ENCODE measurements around the gene SLC6A8. TPM values are rescaled to one million over a fixed set of nuclear protein-coding genes. Genes with fewer than 3 reads are reported as not detected.
"Not testable (repeated sequence)": the region's sequence is repeated elsewhere in the genome, so short reads cannot be mapped to it uniquely, and the experiment has no call there.

Gene SLC6A8
- polyA plus RNA-seq, 1 experiment: 6.9 TPM

DNA sequence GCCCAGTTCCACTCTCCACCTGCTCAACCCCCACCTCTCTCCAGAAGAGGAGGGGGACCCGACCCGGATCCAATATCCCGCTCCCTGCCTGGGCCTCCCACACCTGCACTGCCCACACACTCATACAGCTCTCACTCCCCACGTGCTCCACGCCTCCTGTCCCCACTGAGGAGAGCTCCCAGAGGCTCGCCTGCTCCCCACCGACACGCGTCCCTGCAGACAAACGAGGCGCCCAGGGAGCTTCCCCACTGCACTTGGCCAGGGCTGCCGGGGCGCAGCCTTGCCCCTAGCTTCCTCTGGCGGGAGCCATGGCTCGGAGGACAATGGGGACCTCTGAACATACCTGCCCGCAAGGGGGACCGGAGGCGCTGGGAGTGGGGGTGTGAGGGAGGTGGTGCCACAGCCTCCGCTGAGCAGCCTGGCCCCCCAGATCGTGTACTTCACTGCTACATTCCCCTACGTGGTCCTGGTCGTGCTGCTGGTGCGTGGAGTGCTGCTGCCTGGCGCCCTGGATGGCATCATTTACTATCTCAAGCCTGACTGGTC is 5.0 kb downstream of the SLC6A8 start:
- TF ChIP-seq, protein P1, sequence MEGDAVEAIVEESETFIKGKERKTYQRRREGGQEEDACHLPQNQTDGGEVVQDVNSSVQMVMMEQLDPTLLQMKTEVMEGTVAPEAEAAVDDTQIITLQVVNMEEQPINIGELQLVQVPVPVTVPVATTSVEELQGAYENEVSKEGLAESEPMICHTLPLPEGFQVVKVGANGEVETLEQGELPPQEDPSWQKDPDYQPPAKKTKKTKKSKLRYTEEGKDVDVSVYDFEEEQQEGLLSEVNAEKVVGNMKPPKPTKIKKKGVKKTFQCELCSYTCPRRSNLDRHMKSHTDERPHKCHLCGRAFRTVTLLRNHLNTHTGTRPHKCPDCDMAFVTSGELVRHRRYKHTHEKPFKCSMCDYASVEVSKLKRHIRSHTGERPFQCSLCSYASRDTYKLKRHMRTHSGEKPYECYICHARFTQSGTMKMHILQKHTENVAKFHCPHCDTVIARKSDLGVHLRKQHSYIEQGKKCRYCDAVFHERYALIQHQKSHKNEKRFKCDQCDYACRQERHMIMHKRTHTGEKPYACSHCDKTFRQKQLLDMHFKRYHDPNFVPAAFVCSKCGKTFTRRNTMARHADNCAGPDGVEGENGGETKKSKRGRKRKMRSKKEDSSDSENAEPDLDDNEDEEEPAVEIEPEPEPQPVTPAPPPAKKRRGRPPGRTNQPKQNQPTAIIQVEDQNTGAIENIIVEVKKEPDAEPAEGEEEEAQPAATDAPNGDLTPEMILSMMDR (IDR thresholded peaks at IDR 0.05; ENCODE audit: low read depth, low read length): no peak
- no peak overlapping the region for H3K27ac ChIP-seq (ENCODE audit: low read depth, low read length)
- ChIA-PET CTCF (no interaction called here), POLR2A (no interaction called here)
- no peak for DNase-seq (ENCODE audit: low read depth, low spot score)
- no peaks in the 10 kb centered on the region for H3K9me3 ChIP-seq (ENCODE audit: control insufficient read depth, insufficient read depth, low read length)
- no peaks in the 10 kb centered on the region for H3K27me3 ChIP-seq (ENCODE audit: control insufficient read depth, insufficient read depth, low read length)
- no peak overlapping the region for H3K4me3 ChIP-seq (ENCODE audit: low read depth, low read length)

DNA sequence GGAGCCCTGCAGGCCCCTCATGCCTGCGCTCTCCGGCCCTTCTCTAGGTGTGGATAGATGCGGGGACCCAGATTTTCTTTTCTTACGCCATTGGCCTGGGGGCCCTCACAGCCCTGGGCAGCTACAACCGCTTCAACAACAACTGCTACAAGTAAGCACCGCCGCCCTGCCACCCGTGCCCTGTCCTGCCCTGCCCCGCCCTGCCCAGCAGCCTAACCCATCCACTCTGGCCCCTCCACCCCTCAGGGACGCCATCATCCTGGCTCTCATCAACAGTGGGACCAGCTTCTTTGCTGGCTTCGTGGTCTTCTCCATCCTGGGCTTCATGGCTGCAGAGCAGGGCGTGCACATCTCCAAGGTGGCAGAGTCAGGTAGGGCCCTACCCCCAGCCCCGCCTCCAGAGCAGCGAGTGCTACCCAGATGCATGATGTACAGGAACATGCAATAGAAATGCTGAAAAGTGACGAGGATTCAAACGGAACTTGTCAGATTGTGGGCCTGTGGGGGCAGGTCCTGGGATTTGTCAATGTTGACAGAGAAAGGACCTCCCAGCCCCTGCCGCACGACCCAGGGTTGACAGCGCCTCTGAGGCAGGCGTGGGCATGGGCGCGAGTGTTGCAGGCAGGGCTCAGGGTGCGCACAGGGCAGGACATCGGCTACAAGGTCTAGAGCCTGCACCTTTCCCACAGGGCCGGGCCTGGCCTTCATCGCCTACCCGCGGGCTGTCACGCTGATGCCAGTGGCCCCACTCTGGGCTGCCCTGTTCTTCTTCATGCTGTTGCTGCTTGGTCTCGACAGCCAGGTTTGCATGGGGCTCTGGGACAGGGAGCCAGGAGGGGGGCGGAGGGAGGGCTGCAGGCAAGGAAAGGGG is 5.7 kb downstream of the SLC6A8 start:
- DNase-seq (ENCODE audit: low read depth, low spot score): no peak
- ChIA-PET POLR2A (no interaction called here), CTCF (no interaction called here)
- TF ChIP-seq, protein P1 (IDR thresholded peaks at IDR 0.05; ENCODE audit: low read depth, low read length): no peak
- Histone ChIP-seq H3K27ac (ENCODE audit: low read depth, low read length) (no peak overlapping the region), H3K27me3 (ENCODE audit: control insufficient read depth, insufficient read depth, low read length) (no peaks in the 10 kb centered on the region), H3K9me3 (ENCODE audit: control insufficient read depth, insufficient read depth, low read length) (no peaks in the 10 kb centered on the region), H3K4me3 (ENCODE audit: low read depth, low read length) (no peak overlapping the region)

DNA sequence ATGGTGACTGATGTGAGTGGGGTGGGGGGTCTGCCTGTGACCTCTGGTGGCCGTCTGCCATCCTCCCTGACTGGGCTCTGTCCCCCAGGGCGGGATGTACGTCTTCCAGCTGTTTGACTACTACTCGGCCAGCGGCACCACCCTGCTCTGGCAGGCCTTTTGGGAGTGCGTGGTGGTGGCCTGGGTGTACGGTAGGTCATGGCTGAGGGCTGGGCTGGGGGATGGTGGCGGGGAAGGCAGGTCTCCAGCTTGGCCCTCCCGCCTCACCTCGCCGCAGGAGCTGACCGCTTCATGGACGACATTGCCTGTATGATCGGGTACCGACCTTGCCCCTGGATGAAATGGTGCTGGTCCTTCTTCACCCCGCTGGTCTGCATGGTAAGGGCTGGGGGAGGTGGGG is 6.5 kb downstream of the SLC6A8 start:
- CTCF ChIA-PET: not testable (repeated sequence)

DNA sequence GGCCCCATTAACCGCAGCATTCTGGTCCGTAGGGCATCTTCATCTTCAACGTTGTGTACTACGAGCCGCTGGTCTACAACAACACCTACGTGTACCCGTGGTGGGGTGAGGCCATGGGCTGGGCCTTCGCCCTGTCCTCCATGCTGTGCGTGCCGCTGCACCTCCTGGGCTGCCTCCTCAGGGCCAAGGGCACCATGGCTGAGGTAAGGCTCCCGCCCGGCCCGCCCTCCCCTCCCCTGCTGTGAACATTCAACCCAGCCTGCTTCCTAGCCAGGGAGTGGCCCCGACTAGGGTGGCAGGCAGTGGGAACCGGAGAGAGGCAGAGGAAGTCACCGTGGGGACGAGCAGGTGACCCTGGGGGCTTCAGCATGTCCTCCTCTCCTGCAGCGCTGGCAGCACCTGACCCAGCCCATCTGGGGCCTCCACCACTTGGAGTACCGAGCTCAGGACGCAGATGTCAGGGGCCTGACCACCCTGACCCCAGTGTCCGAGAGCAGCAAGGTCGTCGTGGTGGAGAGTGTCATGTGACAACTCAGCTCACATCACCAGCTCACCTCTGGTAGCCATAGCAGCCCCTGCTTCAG is 7.1 kb downstream of the SLC6A8 start:
- H3K27me3 ChIP-seq (ENCODE audit: control insufficient read depth, insufficient read depth, low read length): no peaks in the 10 kb centered on the region
- no peaks in the 10 kb centered on the region for H3K9me3 ChIP-seq (ENCODE audit: control insufficient read depth, insufficient read depth, low read length)
- DNase-seq (ENCODE audit: low read depth, low spot score): no peak
- H3K27ac ChIP-seq (ENCODE audit: low read depth, low read length): no peak overlapping the region
- CTCF ChIA-PET: no interaction called here
- no peak overlapping the region for H3K4me3 ChIP-seq (ENCODE audit: low read depth, low read length)
- POLR2A ChIA-PET: no interaction called here
- TF ChIP-seq, protein P1 (IDR thresholded peaks at IDR 0.05; ENCODE audit: low read depth, low read length): no peak

More for the DNA sequence above, 6.5 kb downstream of the SLC6A8 start:
- H3K27me3 ChIP-seq (ENCODE audit: control insufficient read depth, insufficient read depth, low read length); DNase-seq (ENCODE audit: low read depth, low spot score); POLR2A ChIA-PET; H3K27ac ChIP-seq (ENCODE audit: low read depth, low read length); H3K9me3 ChIP-seq (ENCODE audit: control insufficient read depth, insufficient read depth, low read length); H3K4me3 ChIP-seq (ENCODE audit: low read depth, low read length): not testable (repeated sequence)

DNA sequence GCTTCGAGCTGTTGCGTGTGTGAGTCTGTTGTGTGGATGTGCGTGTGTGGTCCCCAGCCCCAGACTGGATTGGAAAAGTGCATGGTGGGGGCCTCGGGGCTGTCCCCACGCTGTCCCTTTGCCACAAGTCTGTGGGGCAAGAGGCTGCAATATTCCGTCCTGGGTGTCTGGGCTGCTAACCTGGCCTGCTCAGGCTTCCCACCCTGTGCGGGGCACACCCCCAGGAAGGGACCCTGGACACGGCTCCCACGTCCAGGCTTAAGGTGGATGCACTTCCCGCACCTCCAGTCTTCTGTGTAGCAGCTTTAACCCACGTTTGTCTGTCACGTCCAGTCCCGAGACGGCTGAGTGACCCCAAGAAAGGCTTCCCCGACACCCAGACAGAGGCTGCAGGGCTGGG is 8.4 kb downstream of the SLC6A8 start:
- Histone ChIP-seq H3K27ac (ENCODE audit: low read depth, low read length) (no peak overlapping the region), H3K4me3 (ENCODE audit: low read depth, low read length) (no peak overlapping the region), H3K27me3 (ENCODE audit: control insufficient read depth, insufficient read depth, low read length) (no peaks in the 10 kb centered on the region), H3K9me3 (ENCODE audit: control insufficient read depth, insufficient read depth, low read length) (no peaks in the 10 kb centered on the region)
- POLR2A ChIA-PET: no interaction called here
- CTCF ChIA-PET: no interaction called here
- DNase-seq (ENCODE audit: low read depth, low spot score): no peak
- TF ChIP-seq, protein P1 (IDR thresholded peaks at IDR 0.05; ENCODE audit: low read depth, low read length): no peak

DNA sequence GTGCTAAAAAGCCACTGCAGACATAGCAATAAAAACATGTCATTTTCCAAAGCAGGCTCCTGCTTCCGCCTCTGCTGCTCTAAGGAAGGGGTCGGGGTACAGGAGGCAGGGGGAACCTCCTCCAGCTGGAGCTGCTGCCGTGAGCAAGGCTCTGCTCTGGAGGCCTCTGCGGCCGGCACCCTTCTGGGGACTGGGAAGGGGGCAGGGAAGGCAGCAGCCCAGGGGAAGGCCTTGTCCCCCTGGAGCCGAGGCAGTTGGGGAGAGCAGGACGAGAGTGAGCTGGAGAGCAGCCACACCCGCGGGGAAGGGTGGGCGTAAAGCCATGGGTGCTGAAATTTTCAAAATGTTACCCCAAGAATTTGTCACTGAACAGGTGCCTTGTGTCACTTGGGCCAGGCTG is 8.8 kb downstream of the SLC6A8 start:
- H3K4me3 ChIP-seq (ENCODE audit: low read depth, low read length); DNase-seq (ENCODE audit: low read depth, low spot score); H3K27me3 ChIP-seq (ENCODE audit: control insufficient read depth, insufficient read depth, low read length); POLR2A ChIA-PET; CTCF ChIA-PET; H3K9me3 ChIP-seq (ENCODE audit: control insufficient read depth, insufficient read depth, low read length); H3K27ac ChIP-seq (ENCODE audit: low read depth, low read length): not testable (repeated sequence)

DNA sequence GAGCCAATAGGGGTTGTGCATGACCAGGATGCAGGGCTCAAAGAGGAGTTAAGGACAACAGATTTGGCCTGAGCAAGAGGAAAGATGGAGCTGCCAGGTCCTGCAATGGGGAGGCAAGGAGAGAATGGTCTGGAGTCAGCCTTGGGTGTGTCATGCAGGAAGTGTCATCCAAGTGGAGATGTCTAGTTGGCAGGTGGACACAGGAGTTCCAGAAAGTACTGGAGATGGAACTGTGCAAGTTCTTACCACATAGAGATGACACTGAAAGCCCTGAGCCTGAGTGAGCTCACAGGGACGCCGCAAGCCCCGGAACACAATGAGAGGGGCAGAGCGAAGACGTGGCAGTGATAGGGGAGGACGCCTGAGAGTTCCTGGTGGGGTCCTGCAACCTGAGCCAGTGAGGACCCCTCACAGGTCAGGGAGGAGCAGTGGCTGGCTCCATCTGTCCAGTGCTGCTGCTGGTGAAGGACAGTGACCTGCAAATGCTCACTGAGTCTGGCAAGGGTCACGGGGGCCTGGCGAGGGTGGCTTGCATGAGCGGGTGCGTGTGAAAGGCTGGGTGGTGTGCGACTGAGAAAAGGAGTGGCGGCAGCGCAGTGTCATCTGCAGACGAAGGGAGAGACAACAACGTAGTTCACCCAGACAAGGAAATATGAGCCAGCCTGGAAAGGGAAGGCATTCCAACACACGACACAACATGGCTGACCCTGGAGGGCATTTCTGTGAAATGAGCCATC is 9.4 kb downstream of the SLC6A8 start:
- H3K4me3 ChIP-seq (ENCODE audit: low read depth, low read length); H3K9me3 ChIP-seq (ENCODE audit: control insufficient read depth, insufficient read depth, low read length); POLR2A ChIA-PET; CTCF ChIA-PET; DNase-seq (ENCODE audit: low read depth, low spot score); H3K27ac ChIP-seq (ENCODE audit: low read depth, low read length); H3K27me3 ChIP-seq (ENCODE audit: control insufficient read depth, insufficient read depth, low read length): not testable (repeated sequence)

All from AG04450 (cell line).